COR-L47 (cell line): ENCODE measurements around the gene ANO6.
"Not testable (repeated sequence)": the region's sequence is repeated elsewhere in the genome, so short reads cannot be mapped to it uniquely, and the experiment has no call there.

Experiments used
- DNase-seq: peaks from one replicate; lab custom pipeline; 2025; lab: John Stamatoyannopoulos, UW

ANO6 gene

GRCh38 chr12:45214071-45214470 is 1.8 kb upstream of the ANO6 start:
- DNase-seq: no peak

- DNase-seq: no peak
Observed at GRCh38 chr12:45214749-45215418, 1.0 kb upstream of the ANO6 start.

GRCh38 chr12:45216230-45216982 is 511 bp downstream of the ANO6 start:
- DNase-seq: peak; percentile 36

GRCh38 chr12:45216983-45217485 is 1.1 kb downstream of the ANO6 start:
- no peak for DNase-seq

GRCh38 chr12:45217846-45218245 is 2.0 kb downstream of the ANO6 start:
- no peak for DNase-seq

GRCh38 chr12:45219621-45220020 is 3.7 kb downstream of the ANO6 start:
- DNase-seq: no peak

GRCh38 chr12:45220363-45220931 is 4.6 kb downstream of the ANO6 start:
- DNase-seq: no peak

GRCh38 chr12:45220969-45221368 is 5.1 kb downstream of the ANO6 start:
- DNase-seq: no peak

GRCh38 chr12:45223868-45224267 is 8.0 kb downstream of the ANO6 start:
- DNase-seq: no peak

GRCh38 chr12:45224311-45224710 is 8.4 kb downstream of the ANO6 start:
- no peak for DNase-seq

- DNase-seq: no peak
Observed at GRCh38 chr12:45226021-45226420, 10.1 kb downstream of the ANO6 start.

GRCh38 chr12:45227316-45228067 is 11.6 kb downstream of the ANO6 start:
- no peak for DNase-seq

GRCh38 chr12:45231515-45232145 is 15.7 kb downstream of the ANO6 start:
- no peak for DNase-seq

- DNase-seq: no peak
Observed at GRCh38 chr12:45232146-45232755, 16.4 kb downstream of the ANO6 start.

- DNase-seq: no peak
Observed at GRCh38 chr12:45232756-45233372, 17.0 kb downstream of the ANO6 start.

GRCh38 chr12:45234139-45234865 is 18.4 kb downstream of the ANO6 start:
- no peak for DNase-seq

- no peak for DNase-seq
Observed at GRCh38 chr12:45235087-45236025, 19.5 kb downstream of the ANO6 start.

- not testable (repeated sequence) for DNase-seq
Observed at GRCh38 chr12:45236383-45236782, 20.5 kb downstream of the ANO6 start.

GRCh38 chr12:45242180-45242579 is 26.3 kb downstream of the ANO6 start:
- no peak for DNase-seq
